HG03280 (cell line): ENCODE results near the gene ZNF160.

Experiments used
- ATAC-seq: cut with Tn5 transposase; IDR thresholded peaks from one replicate; pipeline ENCODE4 v1.9.1; 2021; ENCODE audit warnings: mild to moderate bottlenecking, moderate library complexity; ENCODE audit not compliant: unreplicated experiment

ZNF160 gene

DNA sequence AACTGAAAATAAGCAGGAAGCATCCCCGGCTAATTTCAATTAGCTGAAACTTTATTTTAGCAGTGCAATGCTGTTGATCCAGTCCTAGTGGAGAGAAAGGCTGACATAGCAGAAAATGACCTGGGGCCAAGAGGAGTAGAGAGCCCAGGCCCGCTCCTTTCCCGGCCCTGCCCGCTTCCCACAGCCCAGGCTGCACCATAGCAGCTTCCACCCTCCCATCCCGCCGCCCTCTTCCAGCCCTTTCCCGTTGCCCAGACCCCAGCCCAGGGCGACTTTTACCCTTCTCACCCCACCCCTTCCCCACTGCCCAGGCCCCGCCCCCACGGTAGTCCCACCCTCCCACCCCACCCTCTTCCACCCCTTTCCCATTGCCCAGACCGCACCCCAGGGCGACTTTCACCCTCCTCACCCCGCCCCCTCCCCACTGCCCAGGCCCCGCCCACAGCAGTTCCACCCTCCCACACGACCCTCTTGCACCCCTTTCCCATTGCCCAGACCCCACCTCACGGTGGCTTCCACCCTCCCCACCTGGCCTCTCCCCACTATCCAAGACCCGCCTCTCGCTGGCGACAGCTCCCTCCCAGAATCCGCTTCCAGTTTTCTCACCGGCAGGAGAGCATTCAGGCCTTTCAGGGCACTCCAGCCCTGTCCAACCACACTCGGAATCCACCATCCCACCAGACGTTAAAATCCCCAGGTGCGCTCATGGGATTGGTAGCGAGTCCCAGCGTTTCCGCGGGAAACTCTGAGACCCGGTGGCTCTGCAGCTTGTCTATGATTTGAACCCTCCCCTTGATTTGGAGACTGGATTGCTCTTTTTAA, 8.3 kb downstream of the ZNF160 start:
- no peak for ATAC-seq

DNA sequence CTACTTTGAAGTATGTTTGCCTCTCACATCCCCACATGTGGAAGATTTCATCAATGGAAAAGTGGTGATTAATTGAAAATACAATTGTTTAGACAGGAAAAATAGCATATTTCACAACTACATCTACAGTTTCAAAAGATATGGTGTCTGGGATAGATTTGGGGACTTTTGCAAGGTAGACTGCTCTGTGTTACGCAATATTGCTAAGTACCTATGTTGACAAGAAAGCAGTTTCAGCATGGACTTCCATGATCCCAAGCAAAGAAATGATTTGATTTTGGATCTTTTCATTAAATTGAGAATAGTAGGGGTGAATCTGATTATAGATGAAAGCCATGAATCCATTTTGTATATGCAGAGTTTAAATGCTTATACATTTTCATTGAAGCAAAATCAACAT, 10.5 kb downstream of the ZNF160 start:
- ATAC-seq, result no peak

GRCh38 chr19:53091413-53092254, 11.6 kb downstream of the ZNF160 start:
- ATAC-seq, result no peak

DNA sequence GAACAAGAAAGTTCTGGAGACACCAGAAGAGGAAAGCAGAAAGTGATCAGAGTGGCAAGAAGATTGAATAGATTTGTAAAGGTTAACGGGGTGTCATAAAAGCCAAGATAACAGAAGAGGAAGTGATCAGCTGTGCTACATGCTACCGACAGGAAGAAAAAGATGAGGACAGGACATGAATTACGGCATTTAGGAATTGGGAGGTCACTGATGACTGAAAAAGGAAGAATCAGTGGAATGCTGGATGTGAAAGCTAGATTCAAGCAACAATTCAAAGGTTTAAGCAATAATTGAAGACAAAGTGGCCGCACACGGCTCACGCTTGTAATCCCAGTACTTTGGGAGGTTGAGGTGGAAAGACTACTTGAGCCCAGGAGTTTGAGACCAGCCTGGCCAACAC, 15.1 kb downstream of the ZNF160 start:
- ATAC-seq, result no peak

DNA sequence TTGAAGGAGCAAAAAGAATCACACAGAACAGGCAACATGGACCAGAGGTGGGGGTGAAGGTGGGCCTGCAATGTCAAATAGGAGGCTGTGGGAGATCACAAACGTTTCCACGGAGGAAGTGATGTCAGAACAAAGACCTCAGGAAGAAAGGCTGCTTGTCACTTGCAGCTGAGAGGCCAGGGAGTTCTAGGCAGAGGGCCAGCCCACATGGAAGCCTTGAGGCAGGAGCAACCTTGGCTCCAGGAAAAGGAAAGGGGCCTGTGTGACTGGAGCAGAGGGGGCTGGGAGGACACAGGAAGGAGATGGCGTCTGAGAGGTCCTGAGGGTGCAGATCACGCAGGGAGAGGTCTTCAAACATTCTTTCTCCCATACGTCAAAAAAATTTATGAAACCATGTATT, 16.3 kb downstream of the ZNF160 start:
- ATAC-seq, result no peak

- ATAC-seq, result no peak
Observed at GRCh38 chr19:53085496-53085895, 17.7 kb downstream of the ZNF160 start.

DNA sequence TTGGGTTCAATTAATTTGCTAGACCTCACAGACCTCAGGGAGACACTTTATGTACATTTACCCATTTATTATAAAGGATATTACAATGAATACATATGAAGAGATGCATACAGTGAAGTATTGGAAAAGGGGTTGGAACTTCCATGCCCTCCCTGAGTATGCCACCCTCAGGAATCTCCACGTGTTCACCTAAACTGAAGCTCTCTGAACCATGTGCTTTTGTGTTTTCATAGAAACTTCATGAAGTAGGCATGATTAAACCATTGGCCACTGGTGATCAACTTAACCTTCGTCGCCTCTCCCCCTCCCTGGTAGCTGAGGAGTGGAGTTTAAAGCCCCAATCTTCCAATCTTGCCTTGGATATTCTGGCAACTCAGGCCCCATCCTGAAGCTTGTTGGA, 20.3 kb downstream of the ZNF160 start:
- ATAC-seq, result no peak

GRCh38 chr19:53079313-53079924, 23.8 kb downstream of the ZNF160 start:
- no peak for ATAC-seq

DNA sequence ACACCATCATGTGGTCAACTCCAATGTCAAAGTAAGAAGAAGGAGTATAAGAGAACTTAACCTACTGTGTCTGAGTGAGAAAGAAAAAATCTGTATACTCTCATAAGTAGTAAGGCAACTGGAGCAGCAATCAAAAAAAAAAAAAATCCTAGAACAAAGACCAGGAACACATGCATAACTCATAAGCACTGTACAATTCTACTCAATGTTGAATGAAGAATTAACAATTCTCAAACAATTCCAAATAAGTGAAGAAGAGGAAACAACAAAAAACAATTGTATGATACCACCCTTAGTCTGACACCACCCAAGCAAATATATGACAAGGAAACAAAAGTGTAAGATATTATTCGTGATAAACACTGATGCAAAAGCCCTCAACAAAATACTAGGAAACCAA, 24.6 kb downstream of the ZNF160 start:
- no peak for ATAC-seq

DNA sequence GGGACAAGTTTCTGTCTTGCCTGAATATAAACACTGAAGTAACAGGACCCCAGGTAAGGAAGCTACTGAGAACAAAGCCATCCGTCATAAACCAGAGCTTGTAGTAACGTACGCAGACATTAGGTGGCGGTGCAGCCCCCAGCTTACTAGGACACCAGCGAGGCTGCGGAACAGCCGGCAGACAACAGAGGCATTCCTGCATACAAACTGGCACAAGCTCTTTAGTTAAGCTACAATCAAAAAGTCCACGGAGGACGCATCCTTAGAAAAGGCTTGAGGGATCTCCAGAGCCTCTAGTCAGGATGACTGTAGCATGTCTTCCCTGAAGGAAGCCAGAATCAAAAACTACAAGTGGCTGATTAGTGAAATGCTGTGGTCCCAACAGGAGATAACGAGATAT, 26.2 kb downstream of the ZNF160 start:
- ATAC-seq, result no peak

GRCh38 chr19:53068834-53069233, 34.4 kb downstream of the ZNF160 start:
- no peak for ATAC-seq

DNA sequence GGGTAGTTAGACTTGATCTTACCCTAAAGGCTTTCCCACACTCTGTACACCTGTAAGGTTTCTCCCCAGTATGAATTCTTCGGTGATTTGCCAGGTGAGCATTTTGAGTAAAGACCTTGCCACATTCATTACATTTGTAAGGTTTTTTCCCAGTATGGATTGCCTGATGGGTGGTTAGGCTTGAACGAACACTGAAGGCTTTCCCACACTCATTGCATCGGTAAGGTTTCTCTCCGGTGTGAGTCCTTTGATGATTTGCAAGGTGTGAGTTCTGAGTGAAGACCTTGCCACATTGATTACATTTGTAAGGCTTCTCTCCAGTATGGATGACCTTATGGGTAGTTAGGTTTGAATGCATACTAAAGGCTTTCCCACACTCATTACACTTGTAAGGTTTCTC, 35.0 kb downstream of the ZNF160 start:
- no peak for ATAC-seq

DNA sequence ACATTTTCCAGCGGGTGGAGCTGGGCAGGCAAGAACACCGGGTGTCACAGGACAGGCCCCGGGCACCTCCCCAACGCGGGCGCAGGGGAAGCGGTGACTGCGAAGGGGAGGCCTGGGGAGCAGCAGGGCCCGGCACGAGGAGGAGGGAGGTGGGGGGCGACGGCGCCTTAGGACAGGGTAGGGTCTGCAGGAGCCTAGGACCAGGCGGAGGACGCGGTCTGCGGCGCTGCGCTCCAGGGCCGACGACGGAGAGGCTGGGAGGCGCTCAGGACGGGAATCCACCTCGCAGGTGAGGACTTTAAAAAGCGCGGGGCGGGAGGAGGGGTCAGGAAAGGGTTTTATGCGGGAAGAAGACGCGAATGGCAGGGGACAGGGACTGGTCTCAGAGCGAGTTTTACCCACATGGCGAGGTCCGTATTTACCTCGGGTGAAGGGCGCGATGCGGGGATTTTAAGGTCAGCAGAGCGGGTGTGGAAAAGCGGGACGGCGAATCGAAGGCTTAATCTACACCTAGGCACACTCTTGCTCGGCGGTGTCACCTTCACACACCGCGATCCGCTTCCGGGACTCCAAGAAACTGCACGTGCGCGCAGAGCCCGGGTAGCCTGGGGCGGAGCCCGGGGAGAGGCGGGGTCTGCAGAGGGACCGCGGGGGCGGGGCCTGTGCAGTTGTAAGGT, 45.2 kb downstream of the ZNF160 start:
- ATAC-seq, result no peak

DNA sequence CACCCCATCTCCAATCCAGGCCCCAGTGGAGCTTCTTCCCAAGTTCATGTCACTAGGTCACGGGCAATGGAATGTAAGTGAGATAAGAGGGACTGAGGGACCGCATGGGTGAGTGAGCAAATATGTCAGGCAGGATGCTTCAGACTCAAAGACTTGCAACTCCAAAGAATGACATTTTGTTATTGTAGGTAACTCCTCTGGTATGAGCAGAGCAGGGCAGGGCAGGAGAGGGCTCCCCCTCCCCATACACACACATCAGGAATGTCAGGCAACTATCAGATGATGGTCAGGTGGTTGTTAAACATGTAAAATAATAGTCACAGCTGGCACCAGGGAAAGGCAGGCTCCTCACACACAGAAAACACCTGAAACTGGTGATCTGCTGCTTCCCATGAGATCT, 48.1 kb downstream of the ZNF160 start:
- ATAC-seq, result no peak

GRCh38 chr19:53047379-53047778, 55.8 kb downstream of the ZNF160 start:
- no peak for ATAC-seq

DNA sequence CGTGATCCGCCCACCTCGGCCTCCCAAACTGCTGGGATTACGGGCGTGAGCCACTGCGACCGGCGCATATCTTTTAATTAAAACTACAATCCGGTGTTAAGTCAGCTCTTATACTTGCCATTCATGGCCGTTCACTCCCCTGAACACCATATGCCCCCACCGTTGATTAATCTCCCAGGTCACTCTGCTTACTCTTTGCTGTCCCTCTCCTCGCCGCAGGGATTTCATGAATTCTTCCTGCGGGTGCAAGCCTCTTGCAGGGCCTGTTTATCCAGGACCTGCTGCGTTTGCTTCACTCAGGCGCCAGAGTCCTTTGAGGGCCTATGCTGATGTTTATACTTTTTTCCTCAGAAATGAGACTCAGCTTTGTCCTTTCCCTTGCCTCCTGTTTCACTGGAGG, 57.7 kb downstream of the ZNF160 start:
- no peak for ATAC-seq

DNA sequence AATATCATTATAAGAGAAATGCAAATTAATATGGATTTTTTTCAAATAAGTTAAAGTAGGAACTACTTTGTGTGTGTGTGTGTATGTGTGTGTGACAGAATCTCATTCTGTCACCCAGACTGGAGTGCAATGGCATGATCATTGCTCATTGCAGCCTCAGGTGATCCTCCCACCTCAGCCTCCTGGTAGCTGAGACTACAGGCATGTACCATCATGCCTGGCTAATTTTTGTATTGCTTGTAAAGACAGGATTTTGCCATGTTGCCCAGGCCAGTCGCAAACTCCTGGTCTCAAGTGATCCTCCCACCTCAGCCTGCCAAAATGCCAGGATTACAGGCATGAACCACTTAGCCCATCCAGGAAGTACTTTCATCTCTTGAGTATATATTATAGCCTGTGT, 61.9 kb downstream of the ZNF160 start:
- no peak for ATAC-seq

- ATAC-seq, result no peak
Observed at GRCh38 chr19:53037101-53038097, 65.8 kb downstream of the ZNF160 start.

GRCh38 chr19:53034948-53035675, 68.1 kb downstream of the ZNF160 start:
- ATAC-seq, result no peak
